Lung microvascular endothelial cell (primary cell): ENCODE results near the gene OR2T29. TPM values are rescaled to one million over a fixed set of nuclear protein-coding genes. Genes with fewer than 3 reads are reported as not detected.
"Not testable (repeated sequence)": the region's sequence is repeated elsewhere in the genome, so short reads cannot be mapped to it uniquely, and the experiment has no call there.

Experiments
- DNase-seq, 2 donors: peaks; one replicate each; pipeline versions ENCODE4 v3.0.0 to v3.0.0-alpha.2; 2010; ENCODE audit warnings: low read depth in 2 of 2
- total RNA-seq: library from RNA; depleted of rRNA; stranded (reverse); fragments of >200 nt; gene quantifications from 2 replicates; pipeline ENCODE4 v1.2.1, GENCODE V29; 2014

The OR2T29 gene, protein sequence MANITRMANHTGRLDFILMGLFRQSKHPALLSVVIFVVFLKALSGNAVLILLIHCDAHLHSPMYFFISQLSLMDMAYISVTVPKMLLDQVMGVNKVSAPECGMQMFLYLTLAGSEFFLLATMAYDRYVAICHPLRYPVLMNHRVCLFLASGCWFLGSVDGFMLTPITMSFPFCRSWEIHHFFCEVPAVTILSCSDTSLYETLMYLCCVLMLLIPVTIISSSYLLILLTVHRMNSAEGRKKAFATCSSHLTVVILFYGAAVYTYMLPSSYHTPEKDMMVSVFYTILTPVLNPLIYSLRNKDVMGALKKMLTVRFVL
- not detected in 2 replicates for total RNA-seq

DNA sequence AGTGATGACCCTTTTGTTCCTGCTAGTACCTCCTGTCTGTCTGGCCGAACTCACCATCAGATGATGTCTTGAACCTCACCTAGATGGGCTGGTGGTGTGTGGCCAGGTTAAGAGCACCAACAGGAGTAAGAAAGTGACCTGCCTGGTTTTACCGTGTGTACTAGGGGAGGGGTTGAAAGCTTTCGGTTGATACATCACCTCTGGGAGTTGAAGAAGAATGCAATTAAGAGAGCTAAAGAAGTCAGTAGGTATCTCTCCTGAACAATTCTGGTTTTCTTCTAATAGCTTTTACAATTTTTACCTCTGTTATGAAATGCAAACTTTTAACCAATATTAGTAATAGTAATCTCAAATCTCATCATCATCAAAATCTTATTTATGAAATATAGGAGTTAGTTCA, at the start of gene OR2T29:
OR2T29 (minus strand) TSS at position 101 of the 400 bp plus-strand sequence. CDS start 3,281 bp downstream, outside the sequence.
- not testable (repeated sequence) for DNase-seq

DNA sequence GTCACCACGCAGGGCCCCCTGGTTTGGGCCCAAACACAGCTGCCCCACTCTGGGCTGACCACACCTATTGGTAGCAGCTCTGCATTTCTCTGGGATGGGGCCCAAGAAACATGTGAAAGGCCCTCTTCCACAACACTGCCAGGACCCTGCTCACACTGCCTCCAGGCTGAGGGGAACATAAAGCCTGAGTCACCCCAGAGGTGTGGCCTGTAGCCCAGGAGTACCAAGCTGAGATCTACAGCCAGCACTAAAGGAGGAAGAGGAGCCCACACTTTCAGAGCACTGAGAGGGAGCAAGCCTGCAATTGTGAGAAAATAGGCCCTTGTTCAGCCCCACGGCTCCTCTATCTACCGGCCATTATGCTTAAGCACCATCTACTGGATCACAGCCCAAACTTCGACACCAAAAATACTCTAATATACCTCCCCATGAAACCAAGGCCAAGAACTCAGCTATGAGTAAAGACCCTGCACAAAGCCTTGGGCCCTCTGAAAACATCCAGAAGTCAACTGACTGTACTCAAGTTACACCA, 49.4 kb upstream of the OR2T29 start:
- DNase-seq: no peak

DNA sequence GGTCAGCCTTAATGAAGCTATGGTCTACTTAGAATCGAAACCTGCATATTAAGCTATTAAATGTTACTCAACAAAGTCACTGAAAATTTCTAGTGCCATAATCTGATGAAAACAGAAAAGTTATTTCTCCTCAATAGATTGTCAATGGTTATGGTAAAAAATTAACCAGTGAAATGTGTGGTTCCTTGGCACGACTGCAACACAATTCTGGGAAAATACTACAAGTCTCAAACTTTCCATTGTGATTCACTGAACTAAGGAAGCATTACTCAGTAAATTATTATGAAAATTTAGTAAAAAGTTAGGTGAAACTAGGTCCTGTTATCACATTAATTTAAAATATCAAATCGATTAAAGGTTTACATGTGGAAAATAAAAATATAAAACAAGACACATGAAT, 47.7 kb upstream of the OR2T29 start:
- no peak for DNase-seq

DNA sequence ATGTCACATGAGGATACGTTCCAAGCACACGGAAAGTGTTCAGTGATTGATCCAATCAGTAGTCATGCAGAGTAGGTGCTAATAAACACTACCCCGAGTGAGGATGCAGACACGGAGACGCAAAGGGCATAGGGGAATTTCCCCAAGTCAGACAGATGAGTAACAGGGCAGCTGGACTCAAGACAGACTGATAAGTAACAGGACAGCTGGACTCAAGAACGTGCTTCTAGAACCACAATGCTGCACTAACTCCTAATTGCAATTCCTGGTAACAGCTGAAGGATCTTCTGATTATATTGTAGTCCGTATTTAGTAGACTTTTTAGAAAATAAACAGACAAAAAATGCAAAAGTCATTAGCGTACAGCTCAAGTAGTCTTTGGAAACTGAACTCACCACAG, 36.8 kb upstream of the OR2T29 start:
- DNase-seq: no peak

DNA sequence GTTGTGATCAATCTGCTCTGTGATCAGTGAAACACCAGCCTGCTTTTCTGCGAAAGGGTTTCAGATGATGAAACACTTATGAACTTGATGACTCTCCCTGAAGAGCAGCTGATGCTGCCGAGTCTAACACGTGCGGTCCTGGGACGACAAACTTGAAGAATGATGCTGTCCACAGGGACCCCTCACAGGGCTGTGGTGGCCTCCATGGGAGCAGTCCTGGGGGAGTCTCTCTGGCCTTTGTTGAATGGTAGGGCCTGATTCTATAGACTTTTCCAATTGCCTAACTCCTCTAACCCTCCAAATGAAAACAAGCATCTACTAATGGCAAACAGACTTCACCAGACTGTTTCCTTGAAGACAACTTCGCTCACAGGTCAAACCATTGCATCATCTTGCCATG, 35.0 kb upstream of the OR2T29 start, which contains the start of gene OR2T10:
OR2T10 (minus strand) TSS at position 112 of the 400 bp plus-strand sequence. CDS start 3,932 bp downstream, outside the sequence.
- no peak for DNase-seq

DNA sequence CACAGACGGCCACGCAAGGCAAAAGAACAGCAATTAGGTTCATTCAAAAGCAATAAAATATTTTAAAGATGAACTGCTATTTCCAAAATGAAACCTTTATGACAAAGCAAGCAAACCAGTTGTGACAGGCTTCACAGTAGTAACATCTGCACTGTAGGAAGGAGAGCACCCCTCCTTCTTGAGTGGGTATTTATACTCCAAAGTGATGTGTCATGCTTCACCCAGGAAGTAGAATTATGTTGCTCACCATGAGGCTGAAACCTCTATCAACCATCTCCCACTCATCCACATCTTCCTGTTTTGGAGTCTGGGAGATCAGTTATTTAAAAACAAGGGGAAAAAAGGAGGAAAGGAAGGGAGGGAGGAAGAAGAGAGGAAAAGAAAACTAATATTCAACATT, 34.0 kb upstream of the OR2T29 start:
- DNase-seq: no peak

DNA sequence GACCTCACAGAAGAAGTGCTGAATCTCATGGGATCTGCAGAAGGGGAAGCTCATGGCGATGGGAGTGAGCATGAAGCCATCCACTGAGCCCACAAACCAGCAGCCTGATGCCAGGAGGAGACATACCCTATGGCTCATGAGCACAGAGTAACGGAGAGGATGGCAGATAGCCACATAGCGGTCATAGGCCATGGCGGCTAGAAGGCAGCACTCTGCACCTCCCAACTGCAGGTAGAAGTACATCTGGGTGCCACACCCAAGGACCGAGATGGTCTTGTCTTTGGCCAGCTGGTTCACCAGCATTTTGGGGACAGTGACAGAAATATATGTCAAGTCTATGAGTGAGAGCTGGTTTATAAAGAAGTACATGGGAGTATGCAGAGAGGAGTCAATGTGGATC, 30.7 kb upstream of the OR2T29 start:
- no peak for DNase-seq

DNA sequence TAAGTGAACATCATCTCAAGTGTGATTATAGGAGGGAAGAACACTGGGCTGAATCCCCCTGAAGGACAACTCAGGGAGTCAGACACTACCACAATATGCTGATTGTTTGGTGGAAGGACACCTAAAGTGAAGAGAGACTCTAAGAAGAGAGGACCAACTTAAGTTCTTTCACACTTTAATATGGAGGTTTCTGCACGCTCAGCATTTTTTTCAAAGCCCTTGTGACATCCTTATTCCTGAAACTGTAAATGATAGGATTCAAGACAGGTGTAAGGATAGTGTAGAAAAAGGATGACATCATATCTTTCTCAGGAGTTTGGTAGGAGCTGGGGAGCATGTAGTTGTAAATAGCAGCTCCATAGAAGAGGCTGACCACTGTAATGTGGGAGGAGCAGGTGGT, 30.1 kb upstream of the OR2T29 start:
- no peak for DNase-seq

DNA sequence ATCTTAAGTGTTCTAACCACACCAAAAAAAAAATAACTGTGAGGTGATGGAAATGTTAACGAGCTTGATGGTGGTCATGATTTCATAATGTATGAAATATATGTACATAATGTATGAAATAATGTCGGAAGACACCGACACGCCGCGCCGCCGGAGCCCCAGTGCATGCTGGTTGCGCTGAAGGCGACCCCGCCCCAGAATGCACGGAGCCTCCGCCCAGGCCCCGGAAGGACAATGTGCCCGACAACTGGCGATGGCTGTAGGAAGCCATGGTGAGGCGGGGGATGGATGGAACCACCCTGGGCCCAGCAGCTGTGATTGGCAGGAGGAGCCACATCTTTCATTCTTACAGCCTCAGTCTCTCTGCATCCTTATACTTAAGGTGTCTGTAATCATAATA, 27.5 kb upstream of the OR2T29 start:
- DNase-seq: no peak

DNA sequence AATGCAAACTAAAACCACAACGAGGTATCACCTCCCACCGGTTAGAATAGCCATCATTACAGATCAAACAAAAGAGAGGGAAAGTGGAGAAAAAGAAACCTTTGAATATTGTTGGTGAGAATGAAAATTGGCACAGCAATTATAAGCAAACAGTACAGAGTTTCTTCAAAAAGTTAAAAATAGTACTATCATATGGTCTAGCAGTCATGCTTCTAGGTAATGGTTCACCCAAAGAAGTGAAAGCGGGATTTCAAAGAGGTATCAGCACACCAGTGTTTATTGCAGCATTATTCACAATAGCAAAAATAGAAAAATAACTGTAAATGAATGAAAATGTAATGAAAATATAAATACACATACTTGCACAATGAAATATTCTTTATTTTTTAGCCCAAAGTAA, 26.8 kb upstream of the OR2T29 start:
- DNase-seq: no peak

DNA sequence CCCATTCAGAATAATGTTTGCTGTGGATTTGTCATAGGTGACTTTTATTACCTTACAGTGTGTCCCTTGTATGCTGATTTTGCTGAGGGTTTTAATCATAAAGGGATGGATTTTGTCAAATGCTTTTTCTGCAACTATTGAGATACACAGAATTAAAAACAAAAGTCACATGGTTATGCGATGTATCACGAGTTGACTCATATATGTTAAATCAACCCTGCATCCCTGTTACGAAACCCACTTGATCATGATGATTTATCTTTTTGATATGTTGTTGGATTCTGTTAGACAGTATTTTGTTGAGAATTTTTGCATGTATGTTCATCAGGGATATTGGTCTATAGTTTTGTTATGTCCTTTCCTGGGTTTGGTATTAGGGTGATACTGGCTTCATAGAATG, 22.7 kb upstream of the OR2T29 start:
- no peak for DNase-seq

DNA sequence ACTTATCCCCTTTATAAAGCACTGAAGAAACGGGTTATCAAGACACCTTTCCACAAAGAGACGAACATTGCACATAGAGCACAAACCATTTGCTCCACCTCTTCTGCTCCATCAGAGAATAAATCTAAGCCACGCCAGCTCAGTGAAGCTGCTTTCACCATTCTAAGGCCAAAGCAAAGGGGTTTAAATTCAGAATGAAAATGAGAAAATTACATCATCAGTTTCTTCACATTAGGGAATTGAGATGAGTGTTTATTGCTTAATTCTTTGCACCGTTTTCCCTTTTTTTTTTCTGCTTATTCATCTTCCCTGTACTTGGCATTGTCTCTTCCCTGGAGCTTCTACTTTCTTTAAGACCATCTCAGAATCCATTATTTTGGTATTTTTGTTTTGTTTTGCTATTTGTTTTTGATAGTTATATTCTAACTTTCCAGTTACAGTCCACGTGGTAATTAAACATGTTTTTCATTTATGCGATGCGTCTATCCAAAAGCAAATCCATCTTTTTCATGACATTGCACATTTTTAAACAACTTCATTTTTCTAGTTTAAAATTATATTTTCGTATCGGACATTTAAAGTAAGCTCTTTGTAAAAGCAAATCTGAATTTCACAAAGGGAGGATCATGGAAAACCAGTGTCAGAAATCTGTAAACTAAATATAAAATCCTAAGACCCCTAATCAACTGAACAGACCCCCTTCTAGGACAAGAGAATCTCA, 13.8 kb upstream of the OR2T29 start:
- no peak for DNase-seq

DNA sequence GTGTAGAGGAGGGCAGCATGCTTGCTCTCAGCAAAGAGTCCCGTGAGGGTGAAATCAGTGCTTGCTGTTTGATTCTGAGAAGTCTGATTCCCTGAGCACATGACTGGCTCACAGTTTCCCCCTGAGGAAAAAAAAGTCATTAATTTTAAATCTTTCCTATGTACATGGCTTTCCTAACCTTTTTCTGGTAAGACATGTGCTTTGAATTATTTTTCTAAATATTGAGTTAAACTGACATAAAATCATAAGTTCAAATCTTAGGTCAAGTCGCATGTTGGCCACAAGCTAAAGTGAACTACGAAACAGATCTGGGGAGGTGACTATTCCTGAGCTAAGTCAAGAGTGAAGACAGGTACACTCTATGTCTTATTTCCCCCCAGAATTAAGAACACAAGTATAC, 12.1 kb upstream of the OR2T29 start, which contains the start of gene OR2T34:
OR2T34 (minus strand) TSS at position 101 of the 400 bp plus-strand sequence; CDS start at position 101, 0 bp downstream.
- not testable (repeated sequence) for DNase-seq

DNA sequence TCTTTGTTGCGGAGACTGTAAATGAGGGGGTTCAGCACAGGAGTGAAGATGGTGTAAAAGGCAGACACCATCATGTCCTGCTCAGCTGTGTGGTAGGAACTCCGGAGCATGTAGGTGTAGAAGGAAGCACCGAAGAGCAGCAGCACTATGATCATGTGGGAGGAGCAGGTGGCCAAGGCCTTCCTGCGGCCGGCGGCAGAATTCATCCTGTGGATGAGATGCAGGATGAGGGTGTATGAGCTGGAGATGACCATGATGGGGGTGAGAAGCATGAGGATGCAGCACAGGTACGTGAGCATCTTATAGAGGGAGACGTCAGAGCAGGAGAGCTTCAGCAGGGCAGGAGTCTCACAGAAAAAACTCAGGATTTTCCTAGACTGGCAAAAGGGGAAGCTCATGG, 11.3 kb upstream of the OR2T29 start:
- DNase-seq: not testable (repeated sequence)

DNA sequence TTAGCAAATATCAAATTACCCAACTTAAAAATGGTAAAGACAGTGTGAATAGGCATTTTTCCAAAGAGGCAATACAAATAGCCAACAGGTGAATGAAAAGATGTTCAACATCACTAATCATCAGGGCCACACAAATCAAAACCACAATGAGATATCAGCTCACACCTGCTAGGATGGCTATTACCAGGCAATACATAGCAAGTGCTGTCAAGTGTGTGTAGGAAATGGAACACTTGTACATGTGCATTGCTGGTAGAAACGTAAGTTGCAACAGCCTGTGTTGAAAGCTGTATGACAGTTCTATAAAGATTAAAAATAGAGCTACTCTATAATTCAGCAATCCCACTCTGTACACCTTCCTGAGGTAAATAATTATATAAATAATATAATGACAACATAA, 9.5 kb upstream of the OR2T29 start:
- not testable (repeated sequence) for DNase-seq

DNA sequence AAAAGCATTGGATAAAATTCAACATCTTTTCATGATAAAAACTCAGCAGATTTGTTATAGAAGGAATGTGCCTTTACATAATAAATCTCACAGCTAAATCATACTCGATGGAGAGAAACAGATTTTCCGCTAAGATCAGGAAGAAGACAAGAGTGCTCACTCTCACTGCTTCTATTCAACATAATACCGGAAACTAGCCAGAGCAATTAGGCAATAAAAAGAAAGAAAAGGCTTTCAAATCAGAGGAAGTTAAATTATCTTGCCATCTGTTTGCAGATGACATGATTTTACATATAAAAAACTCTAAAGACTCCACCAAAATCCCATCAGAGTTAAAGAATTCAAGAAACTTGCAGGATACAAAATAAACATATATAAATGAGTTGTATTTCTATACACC, 8.2 kb upstream of the OR2T29 start:
- not testable (repeated sequence) for DNase-seq

DNA sequence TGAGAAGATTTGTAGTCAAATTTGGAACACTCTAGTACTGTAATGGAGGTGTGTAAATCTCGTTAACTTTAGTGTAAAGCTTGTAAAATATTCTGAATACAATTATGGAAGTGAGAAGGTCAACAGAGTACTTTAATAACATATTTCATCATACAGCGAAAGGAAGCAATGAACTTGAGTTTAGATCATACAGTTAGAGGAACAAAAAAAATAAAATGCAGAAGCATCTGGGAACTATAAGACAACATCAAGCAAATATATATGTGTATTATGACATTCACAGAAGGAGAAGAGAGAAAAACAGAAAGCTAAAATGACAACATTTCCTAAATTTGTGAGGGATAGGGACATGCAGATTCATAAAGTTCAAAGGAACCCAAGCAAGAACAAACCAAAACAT, 6.5 kb upstream of the OR2T29 start:
- not testable (repeated sequence) for DNase-seq

DNA sequence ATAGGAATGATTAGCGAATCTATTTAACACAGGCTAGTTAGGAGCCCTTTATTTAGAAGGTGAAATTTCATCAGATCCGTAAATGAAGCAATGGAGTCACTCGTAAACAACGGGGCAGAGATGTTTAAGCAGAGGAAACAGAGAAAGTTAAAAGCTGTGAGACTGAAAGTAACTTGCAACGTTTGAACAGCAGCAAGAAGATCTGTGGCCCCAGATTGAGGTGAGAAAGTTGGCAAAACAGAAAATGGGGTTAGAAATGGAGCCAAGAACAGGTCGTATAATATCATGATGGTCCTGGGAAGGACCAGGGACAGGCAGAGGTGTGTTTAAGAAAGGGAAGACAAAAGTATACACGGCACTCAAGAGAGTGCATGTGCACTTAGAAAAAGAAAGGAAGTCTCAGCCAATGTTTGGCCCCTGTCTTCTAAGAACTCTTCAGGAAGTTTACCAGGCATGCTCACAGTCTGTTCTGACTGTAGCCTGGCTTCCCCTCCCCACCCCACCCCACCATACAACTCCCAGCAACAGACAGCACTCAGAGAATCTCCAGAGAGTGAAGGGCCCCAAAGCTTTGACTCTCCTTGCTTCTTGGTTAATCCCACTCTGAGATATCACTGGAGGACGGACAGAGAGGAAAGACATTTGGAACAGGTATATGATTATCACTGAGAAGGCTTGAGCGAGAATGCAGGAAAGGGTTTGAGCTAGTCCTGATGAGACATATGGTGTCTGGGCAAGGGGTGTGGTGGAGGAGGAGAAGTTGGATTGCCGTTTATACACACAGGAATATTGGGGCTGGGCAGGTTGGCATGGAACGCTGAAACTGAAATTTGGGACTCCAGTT, 3.2 kb upstream of the OR2T29 start:
- not testable (repeated sequence) for DNase-seq

DNA sequence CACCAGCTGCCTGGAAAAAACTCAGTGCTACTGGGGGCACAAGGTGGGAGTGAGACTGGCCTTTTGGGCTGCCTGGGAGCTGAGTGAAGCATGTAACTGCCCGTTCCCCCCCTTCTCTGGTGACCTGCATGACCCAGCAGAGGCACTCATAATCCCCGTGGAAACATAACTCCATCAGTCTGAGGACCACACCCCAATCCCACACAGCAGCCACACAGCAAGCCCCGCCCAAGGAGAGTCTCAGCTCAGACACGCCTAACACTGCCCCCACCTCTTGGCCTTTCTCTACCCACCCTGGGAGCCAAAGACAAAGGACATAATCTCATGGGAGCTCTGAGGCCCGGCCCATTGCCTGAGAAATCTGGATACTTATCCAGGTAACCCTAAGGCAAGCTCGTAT, 11.5 kb downstream of the OR2T29 start:
- not testable (repeated sequence) for DNase-seq

DNA sequence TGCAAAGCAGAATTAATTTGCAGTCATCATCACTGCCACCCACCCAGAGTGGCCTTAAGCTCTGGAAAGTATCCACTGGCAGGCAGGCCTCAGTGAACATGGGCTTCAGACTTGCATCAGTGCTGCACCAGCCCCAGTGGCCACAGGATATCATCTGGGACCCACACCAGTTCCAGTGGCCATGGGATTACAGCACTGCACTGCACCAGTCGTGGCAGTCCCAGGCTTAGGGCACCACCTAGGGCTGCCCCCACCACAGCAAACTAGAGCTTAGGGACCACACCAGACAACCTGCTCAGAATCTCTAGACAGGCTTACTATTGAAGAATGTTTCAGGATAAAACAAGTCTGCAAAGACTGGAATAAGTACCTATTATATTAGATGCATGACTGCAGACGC, 15.2 kb downstream of the OR2T29 start:
- DNase-seq: not testable (repeated sequence)

DNA sequence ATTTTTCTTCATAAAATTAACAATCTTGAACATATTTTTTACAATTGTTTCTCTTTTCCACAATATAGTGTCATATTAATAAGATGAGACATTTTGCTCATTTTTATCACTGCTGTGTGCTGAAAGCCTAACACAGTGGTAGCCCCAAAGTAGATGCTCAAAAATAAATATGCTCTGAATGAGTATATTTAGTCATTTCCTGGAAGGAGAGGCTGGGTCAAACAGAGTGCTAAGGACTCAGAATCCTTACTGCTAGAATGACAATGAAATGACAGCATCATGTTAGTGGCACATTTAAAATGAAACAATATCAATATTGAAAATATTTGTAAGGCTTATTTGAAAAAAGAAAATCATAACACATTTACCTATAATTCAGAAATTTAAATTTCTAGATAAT, 25.1 kb downstream of the OR2T29 start:
- not testable (repeated sequence) for DNase-seq

DNA sequence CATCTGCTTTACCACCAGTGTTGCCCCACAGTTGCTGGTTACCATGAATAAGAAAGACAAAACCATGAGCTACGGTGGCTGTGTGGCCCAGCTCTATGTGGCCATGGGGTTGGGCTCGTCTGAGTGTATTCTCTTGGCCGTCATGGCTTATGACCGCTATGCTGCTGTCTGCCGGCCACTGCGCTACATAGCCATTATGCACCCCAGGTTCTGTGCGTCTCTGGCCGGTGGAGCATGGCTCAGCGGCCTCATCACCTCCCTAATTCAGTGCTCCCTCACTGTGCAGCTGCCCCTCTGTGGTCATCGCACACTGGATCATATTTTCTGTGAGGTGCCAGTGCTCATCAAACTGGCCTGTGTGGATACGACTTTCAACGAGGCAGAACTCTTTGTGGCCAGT, 40.7 kb downstream of the OR2T29 start:
- no peak for DNase-seq
